CD14-positive monocyte (primary cell): ENCODE measurements around the gene GPATCH1. TPM values are rescaled to one million over a fixed set of nuclear protein-coding genes. Genes with fewer than 3 reads are reported as not detected.

Source experiments
- DNase-seq, 3 donors: peaks; one replicate each; pipeline ENCODE4 v3.0.0-alpha.2; 2011 to 2022
- H2AFZ ChIP-seq: 2 replicates; pipeline ENCODE4 v1.6.0; 2012; ENCODE audit warnings: mild to moderate bottlenecking, low read depth, low read length, inconsistent platforms; ENCODE audit not compliant: insufficient read depth, poor library complexity, severe bottlenecking
- H3K27ac ChIP-seq, 2 donors: 1 replicate in 1 of 2; 2 replicates in 1 of 2; pipeline ENCODE4 v1.5.1; 2012 to 2013; ENCODE audit warnings: low read length in 2 of 2, control low read depth in 1 of 2, inconsistent platforms in 1 of 2, low read depth in 1 of 2, mild to moderate bottlenecking in 1 of 2
- H3K27me3 ChIP-seq, 2 donors: one replicate each; pipeline versions ENCODE4 v1.6.0 to v1.6.1; 2011 to 2013; ENCODE audit warnings: low read length in 2 of 2; ENCODE audit not compliant: control insufficient read depth in 2 of 2, insufficient read depth in 2 of 2
- H3K36me3 ChIP-seq, 2 donors: replicated peaks in 1 of 2; 1 replicate in 1 of 2; 2 replicates in 1 of 2; pipeline versions ENCODE4 v1.5.1 to v1.6.1; 2012 to 2013; ENCODE audit warnings: low read length in 2 of 2, control low read depth in 1 of 2, inconsistent platforms in 1 of 2, mild to moderate bottlenecking in 1 of 2; ENCODE audit not compliant: insufficient read depth in 2 of 2, control insufficient read depth in 1 of 2
- H3K4me1 ChIP-seq, 2 donors: 1 replicate in 1 of 2; 2 replicates in 1 of 2; pipeline versions ENCODE4 v1.5.1 to v1.6.1; 2012 to 2013; ENCODE audit warnings: low read length in 2 of 2, control low read depth in 1 of 2, inconsistent platforms in 1 of 2, mild to moderate bottlenecking in 1 of 2, moderate library complexity in 1 of 2; ENCODE audit not compliant: insufficient read depth in 2 of 2, control insufficient read depth in 1 of 2
- H3K4me2 ChIP-seq: replicated peaks from 2 replicates; pipeline ENCODE3; 2012; ENCODE audit warnings: low read length, moderate library complexity, mild to moderate bottlenecking; ENCODE audit not compliant: poor library complexity, severe bottlenecking; ENCODE audit errors: extremely low read depth
- H3K4me3 ChIP-seq, 3 experiments: fragments of 200-600 bp in 1 of 3; sonication (generic) in 1 of 3; replicated peaks in 1 of 3; 1 replicate in 2 of 3; 2 replicates in 1 of 3; pipeline ENCODE4 v1.5.1; 2011 to 2013; ENCODE audit warnings: low read length in 3 of 3, mild to moderate bottlenecking in 3 of 3, control low read depth in 2 of 3, low read depth in 2 of 3, inconsistent platforms in 1 of 3, moderate library complexity in 1 of 3
- H3K79me2 ChIP-seq: 2 replicates; pipeline ENCODE4 v1.6.0; 2012; ENCODE audit warnings: mild to moderate bottlenecking, control low read depth, inconsistent platforms, low read length, moderate library complexity; ENCODE audit not compliant: insufficient read depth
- H3K9ac ChIP-seq: 2 replicates; pipeline ENCODE4 v1.6.0; 2017; ENCODE audit warnings: low read length, mild to moderate bottlenecking; ENCODE audit not compliant: insufficient read depth, poor library complexity, severe bottlenecking
- H3K9me3 ChIP-seq, 2 donors: replicated peaks in 1 of 2; 1 replicate in 1 of 2; 2 replicates in 1 of 2; pipeline versions ENCODE4 v1.5.1 to v1.6.1; 2012 to 2013; ENCODE audit warnings: low read length in 2 of 2, control low read depth in 1 of 2; ENCODE audit not compliant: control insufficient read depth in 1 of 2, insufficient read depth in 1 of 2
- H4K20me1 ChIP-seq: 2 replicates; pipeline ENCODE4 v1.6.0; 2012; ENCODE audit warnings: mild to moderate bottlenecking, low read length, control low read depth, moderate library complexity; ENCODE audit not compliant: insufficient read depth
- H3K27ac Mint-ChIP-seq, 7 donors: one replicate each; pipeline ENCODE4 v1.8.0; 2020; ENCODE audit warnings: mild to moderate bottlenecking in 7 of 7, mixed read lengths in 7 of 7, moderate library complexity in 6 of 7, inconsistent platforms in 2 of 7
- H3K27me3 Mint-ChIP-seq, 3 donors: one replicate each; pipeline ENCODE4 v1.8.0; 2021 to 2022; ENCODE audit warnings: low read depth in 3 of 3, mild to moderate bottlenecking in 3 of 3, mixed read lengths in 3 of 3, moderate library complexity in 3 of 3, inconsistent platforms in 1 of 3
- H3K36me3 Mint-ChIP-seq, 2 donors: one replicate each; pipeline ENCODE4 v1.8.0; 2020; ENCODE audit warnings: mixed read lengths in 2 of 2, inconsistent platforms in 1 of 2, mild to moderate bottlenecking in 1 of 2
- H3K4me1 Mint-ChIP-seq: one replicate; pipeline ENCODE4 v1.8.0; 2020; ENCODE audit warnings: mild to moderate bottlenecking, mixed read lengths
- H3K4me3 Mint-ChIP-seq, 2 donors: one replicate each; pipeline ENCODE4 v1.8.0; 2020; ENCODE audit warnings: mild to moderate bottlenecking in 2 of 2, mixed read lengths in 2 of 2, moderate library complexity in 1 of 2
- H3K9me3 Mint-ChIP-seq, 7 donors: one replicate each; pipeline ENCODE4 v1.8.0; 2020 to 2022; ENCODE audit warnings: mixed read lengths in 7 of 7, mild to moderate bottlenecking in 6 of 7, moderate library complexity in 6 of 7, inconsistent platforms in 2 of 7
- CTCF ChIP-seq: fragments of 200-600 bp; IDR thresholded peaks from one replicate; pipeline ENCODE4 v1.8.0; 2022; ENCODE audit warnings: antibody characterized with exemption, mild to moderate bottlenecking
- WGBS: methylation state at CpG from one replicate; pipeline ENCODE4 v1.1.5; 2013; ENCODE audit warnings: missing lambda C conversion rate; ENCODE audit not compliant: insufficient coverage; 5-methylcytosine and 5-hydroxymethylcytosine counted together
- intact Hi-C, 2 donors: fragments of 100-400 bp; cut with micrococcal nuclease; formaldehyde crosslinking; loops; one replicate each; pipeline versions ENCODE4 v1.15.0 to v1.15.1; 2023
- polyA plus RNA-seq, 3 donors: library from polyadenylated mRNA; depleted of rRNA in 1 of 3; unstranded in 2 of 3; stranded (reverse) in 1 of 3; fragments of 300-500 nt in 2 of 3; fragments of >200 nt in 1 of 3; fragmentation: Illumina TruSeq in 2 of 3; gene quantifications; 1 replicate in 2 of 3; 2 replicates in 1 of 3; pipeline ENCODE4 v1.2.3, GENCODE V29; 2012 to 2021

GPATCH1 gene
- polyA plus RNA-seq, 3 donors, result 1.4 to 6.8 (median 4.0) TPM

DNA sequence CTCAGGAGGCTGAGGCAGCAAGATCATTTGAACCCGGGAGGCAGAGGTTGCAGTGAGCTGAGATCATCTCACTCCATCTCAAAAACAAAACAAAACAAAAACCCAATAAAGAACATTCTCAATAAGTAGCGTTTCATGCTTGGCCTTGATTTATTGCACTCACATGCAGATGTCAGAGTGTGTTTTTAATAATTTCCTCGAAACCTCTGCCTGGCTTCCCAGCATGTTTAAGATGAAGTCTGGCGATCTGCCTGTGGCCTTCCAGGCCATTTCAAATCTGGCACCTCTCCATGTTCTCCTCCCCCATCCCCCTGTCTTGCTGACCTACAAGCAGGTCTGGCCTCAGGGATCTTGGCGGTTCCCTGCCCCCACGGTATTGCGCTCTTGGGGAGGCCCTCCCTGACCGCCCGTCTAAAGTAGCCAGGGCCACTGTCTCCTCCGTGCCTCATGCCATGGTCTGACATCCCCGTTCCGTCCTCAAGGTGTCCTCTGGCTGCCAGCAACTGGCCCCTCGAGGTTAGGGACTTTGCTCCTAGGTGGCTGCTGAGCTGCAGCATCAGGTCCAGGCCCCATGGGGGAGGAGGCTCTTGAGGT, 52.6 kb downstream of the GPATCH1 start:
- H3K9me3 ChIP-seq, result no peaks in the 10 kb centered on the region
- intact Hi-C loops, result no loop called here
- H2AFZ ChIP-seq, result no peak overlapping the region
- no peak overlapping the region for H3K27ac Mint-ChIP-seq
- peaks cover 22 to 29% (median 23%) of the 10 kb centered on the region in 3 donors for H3K27me3 Mint-ChIP-seq
- no peak for TF ChIP-seq CTCF
- H3K27me3 ChIP-seq, result peaks cover 2 to 16% of the 10 kb centered on the region in 2 donors
- H3K79me2 ChIP-seq, result no peaks in the 10 kb centered on the region
- H3K36me3 ChIP-seq, result peaks cover 16 to 29% of the 10 kb centered on the region in 2 donors
- no peaks in the 10 kb centered on the region for H3K4me1 Mint-ChIP-seq
- H3K27ac ChIP-seq, result no peak overlapping the region
- 71% methylated on average over 11 of the region's 13 CpGs for WGBS
- no peak for DNase-seq
- H3K36me3 Mint-ChIP-seq, result peaks cover 25 to 35% of the 10 kb centered on the region in 2 donors
- H3K4me3 Mint-ChIP-seq, result peak overlapping the region in 1 of 2 donors; percentile 30
- H4K20me1 ChIP-seq, result no peaks in the 10 kb centered on the region
- H3K4me2 ChIP-seq, result no peak overlapping the region
- no peak overlapping the region for H3K4me3 ChIP-seq
- H3K9me3 Mint-ChIP-seq, result peaks cover 0 to 7% (median 5%) of the 10 kb centered on the region in 7 donors
- H3K9ac ChIP-seq, result no peak overlapping the region
- H3K4me1 ChIP-seq, result no peaks in the 10 kb centered on the region

DNA sequence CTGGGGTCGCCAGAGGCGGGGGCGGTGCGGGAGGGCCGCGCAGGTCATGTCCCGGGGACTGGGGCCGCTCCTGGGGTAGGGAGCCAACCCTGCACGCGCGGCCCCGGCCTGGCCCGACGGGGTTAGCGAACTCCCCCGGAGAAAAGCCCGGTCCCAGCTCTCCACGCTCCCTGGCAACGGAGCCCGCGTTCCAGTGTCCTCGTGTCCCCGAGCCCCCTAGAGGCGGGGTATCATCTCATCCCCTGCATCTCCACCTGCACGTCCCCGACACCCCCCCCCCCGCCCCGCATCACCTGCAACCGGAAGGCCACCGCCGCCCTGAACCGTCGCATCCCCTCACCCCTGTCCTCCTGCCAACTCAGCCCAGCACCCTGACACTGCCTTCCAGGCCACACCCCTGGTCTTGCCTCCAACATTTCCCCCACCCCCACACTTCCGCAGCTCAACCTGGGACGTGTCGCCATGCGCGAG, 53.6 kb downstream of the GPATCH1 start:
- Histone ChIP-seq H3K4me2 (no peak overlapping the region), H3K36me3 (peaks cover 10 to 19% of the 10 kb centered on the region in 2 donors), H4K20me1 (no peaks in the 10 kb centered on the region), H3K79me2 (no peaks in the 10 kb centered on the region), H3K27me3 (peaks cover 2 to 16% of the 10 kb centered on the region in 2 donors), H2AFZ (no peak overlapping the region), H3K4me1 (no peaks in the 10 kb centered on the region), H3K27ac (no peak overlapping the region), H3K4me3 (no peak overlapping the region), H3K9me3 (no peaks in the 10 kb centered on the region), H3K9ac (no peak overlapping the region)
- H3K27ac Mint-ChIP-seq, result no peak overlapping the region
- WGBS, result 18% methylated on average over 17 of the region's 38 CpGs
- H3K4me1 Mint-ChIP-seq, result no peaks in the 10 kb centered on the region
- intact Hi-C loops, result no loop called here
- no peak overlapping the region for H3K4me3 Mint-ChIP-seq
- DNase-seq, result no peak
- peaks cover 0 to 7% (median 5%) of the 10 kb centered on the region in 7 donors for H3K9me3 Mint-ChIP-seq
- peaks cover 16 to 25% of the 10 kb centered on the region in 2 donors for H3K36me3 Mint-ChIP-seq
- H3K27me3 Mint-ChIP-seq, result peaks cover 22 to 29% (median 23%) of the 10 kb centered on the region in 3 donors
- TF ChIP-seq CTCF, result no peak
